ENCODE data around the gene IL18. TPM values are rescaled to one million over a fixed set of nuclear protein-coding genes. Genes with fewer than 3 reads are reported as not detected.

IL18 gene
- total RNA-seq, 2 donors from 2014 or later: 12.3 to 12.7 TPM

DNA sequence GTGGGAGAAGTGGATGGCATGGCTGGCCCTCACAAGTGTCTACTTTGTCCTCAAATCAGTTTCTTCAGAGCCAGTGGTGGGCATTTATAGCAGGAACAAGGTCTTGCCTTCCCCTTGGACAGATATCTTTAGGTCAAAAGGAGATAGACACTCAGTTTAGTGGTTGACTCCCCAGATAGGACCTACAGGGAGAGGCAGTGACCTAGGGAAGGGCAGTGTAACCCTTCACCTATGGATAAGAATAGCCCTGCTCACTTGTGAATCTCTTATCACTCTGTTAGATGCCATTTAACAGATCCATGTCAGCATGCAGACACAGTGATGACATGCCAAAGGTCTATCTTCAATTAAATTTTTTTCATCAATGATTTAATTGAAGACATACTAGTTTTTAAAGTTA is 22.4 kb upstream of the IL18 start:
- no peaks in the 10 kb centered on the region for H3K27me3 ChIP-seq (replicated peaks; ENCODE audit: insufficient read depth)
- TF ChIP-seq, protein P1, sequence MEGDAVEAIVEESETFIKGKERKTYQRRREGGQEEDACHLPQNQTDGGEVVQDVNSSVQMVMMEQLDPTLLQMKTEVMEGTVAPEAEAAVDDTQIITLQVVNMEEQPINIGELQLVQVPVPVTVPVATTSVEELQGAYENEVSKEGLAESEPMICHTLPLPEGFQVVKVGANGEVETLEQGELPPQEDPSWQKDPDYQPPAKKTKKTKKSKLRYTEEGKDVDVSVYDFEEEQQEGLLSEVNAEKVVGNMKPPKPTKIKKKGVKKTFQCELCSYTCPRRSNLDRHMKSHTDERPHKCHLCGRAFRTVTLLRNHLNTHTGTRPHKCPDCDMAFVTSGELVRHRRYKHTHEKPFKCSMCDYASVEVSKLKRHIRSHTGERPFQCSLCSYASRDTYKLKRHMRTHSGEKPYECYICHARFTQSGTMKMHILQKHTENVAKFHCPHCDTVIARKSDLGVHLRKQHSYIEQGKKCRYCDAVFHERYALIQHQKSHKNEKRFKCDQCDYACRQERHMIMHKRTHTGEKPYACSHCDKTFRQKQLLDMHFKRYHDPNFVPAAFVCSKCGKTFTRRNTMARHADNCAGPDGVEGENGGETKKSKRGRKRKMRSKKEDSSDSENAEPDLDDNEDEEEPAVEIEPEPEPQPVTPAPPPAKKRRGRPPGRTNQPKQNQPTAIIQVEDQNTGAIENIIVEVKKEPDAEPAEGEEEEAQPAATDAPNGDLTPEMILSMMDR (IDR thresholded peaks at IDR 0.05): no peak
- H3K4me1 ChIP-seq (ENCODE audit: control insufficient read depth in 1 of 2, low read depth in 2 of 2): no peaks in the 10 kb centered on the region
- no peaks in the 10 kb centered on the region for H3K9me3 ChIP-seq
- H3K36me3 ChIP-seq: no peaks in the 10 kb centered on the region
- DNase-seq (ENCODE audit: low spot score) (no peak), ATAC-seq (ENCODE audit: insufficient number of reproducible peaks, low FRiP score, low read depth) (no peak)
- no peak overlapping the region for H3K27ac ChIP-seq
- no peak overlapping the region for H3K4me3 ChIP-seq

DNA sequence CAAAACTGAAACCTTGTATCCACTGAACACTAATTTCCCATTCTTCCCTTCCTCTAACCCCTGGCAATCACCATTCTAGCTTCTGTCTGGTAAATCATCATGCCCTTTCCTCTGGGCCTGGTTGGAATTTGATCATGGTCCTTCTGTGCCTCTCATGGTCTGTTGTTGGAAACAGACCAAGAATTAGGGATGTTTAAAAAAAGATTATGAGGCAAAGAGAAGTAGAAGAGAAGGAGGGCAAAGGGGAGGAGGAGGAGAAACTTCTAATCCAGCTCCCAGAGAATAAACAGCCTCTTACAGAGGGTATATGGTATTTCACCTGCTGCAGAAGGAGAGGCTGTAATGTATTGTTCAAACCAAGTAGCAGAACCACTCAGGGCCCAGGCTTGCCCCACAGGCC is 22.0 kb upstream of the IL18 start:
- Histone ChIP-seq H3K4me3 (no peak overlapping the region), H3K9me3 (no peaks in the 10 kb centered on the region), H3K4me1 (ENCODE audit: control insufficient read depth in 1 of 2, low read depth in 2 of 2) (no peaks in the 10 kb centered on the region), H3K27me3 (replicated peaks; ENCODE audit: insufficient read depth) (no peaks in the 10 kb centered on the region), H3K27ac (no peak overlapping the region), H3K36me3 (no peaks in the 10 kb centered on the region)
- TF ChIP-seq, protein P1 (IDR thresholded peaks at IDR 0.05): no peak
- DNase-seq (ENCODE audit: low spot score) (no peak), ATAC-seq (ENCODE audit: insufficient number of reproducible peaks, low FRiP score, low read depth) (no peak)

DNA sequence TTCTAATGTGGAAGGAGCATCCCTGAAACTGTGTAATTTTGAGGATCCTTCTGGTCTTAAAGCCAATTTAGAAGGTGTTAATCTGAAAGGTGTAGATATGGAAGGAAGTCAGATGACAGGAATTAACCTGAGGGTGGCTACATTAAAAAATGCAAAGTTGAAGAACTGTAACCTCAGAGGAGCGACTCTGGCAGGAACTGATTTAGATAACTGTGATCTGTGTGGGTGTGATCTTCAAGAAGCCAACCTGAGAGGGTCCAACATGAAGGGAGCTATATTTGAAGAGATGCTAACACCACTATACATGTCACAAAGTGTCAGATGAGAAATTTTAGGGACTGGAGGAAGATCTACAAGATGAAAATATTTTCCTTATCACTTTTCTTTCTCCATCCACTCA is 19.0 kb upstream of the IL18 start:
- TF ChIP-seq, protein P1 (IDR thresholded peaks at IDR 0.05): no peak
- Histone ChIP-seq H3K4me1 (ENCODE audit: control insufficient read depth in 1 of 2, low read depth in 2 of 2) (no peaks in the 10 kb centered on the region), H3K36me3 (no peaks in the 10 kb centered on the region), H3K27ac (no peak overlapping the region), H3K9me3 (no peaks in the 10 kb centered on the region), H3K4me3 (no peak overlapping the region), H3K27me3 (replicated peaks; ENCODE audit: insufficient read depth) (no peaks in the 10 kb centered on the region)
- ATAC-seq (ENCODE audit: insufficient number of reproducible peaks, low FRiP score, low read depth) (no peak), DNase-seq (ENCODE audit: low spot score) (no peak)

DNA sequence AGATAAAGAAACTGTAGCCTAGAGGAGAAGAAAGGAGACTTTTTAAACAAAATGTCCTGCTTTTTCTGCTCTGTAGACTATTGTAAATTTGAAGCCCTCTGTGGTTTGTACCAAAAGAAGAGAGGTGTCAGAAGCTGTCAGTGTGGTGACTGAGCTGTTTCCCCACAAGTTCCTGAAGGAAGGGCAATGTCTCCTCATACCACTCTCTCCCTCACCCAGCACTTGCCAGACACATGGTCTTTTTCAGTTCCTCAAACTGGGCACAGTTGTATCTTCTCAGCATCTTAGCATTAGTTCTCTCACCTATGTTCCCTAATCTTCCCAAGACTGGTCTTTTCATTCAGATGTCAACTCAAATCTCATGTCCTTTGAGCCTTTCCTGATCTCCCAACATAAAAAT is 15.7 kb upstream of the IL18 start:
- H3K4me3 ChIP-seq: no peak overlapping the region
- DNase-seq (ENCODE audit: low spot score) (no peak), ATAC-seq (ENCODE audit: insufficient number of reproducible peaks, low FRiP score, low read depth) (no peak)
- no peaks in the 10 kb centered on the region for H3K36me3 ChIP-seq
- H3K27me3 ChIP-seq (replicated peaks; ENCODE audit: insufficient read depth): no peaks in the 10 kb centered on the region
- no peaks in the 10 kb centered on the region for H3K9me3 ChIP-seq
- no peak overlapping the region for H3K27ac ChIP-seq
- TF ChIP-seq, protein P1 (IDR thresholded peaks at IDR 0.05): no peak
- peaks cover 0 to 6% of the 10 kb centered on the region in 2 donors for H3K4me1 ChIP-seq (ENCODE audit: control insufficient read depth in 1 of 2, low read depth in 2 of 2)

DNA sequence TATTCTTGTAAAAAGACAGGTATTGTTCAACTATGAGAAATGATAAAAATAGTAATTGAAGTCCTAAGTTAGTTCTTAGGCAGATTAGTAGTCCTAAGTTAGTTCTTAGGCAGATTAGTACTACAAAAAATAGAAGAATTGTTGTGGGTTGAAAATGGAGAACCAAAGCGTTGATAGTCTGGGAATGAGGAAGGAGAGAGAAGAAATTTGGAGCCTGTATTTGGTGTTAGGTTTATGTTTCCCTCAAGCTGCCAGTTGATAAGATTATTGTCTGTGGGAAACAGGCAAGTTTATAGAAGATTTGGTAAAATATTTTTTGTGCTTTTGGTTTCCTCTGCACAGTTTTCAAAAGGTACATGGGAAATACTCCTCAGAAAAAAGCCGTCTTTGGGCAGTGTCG is 15.0 kb upstream of the IL18 start:
- H3K9me3 ChIP-seq: no peaks in the 10 kb centered on the region
- H3K27ac ChIP-seq: no peak overlapping the region
- H3K4me3 ChIP-seq: no peak overlapping the region
- no peaks in the 10 kb centered on the region for H3K36me3 ChIP-seq
- no peaks in the 10 kb centered on the region for H3K27me3 ChIP-seq (replicated peaks; ENCODE audit: insufficient read depth)
- ATAC-seq (ENCODE audit: insufficient number of reproducible peaks, low FRiP score, low read depth) (no peak), DNase-seq (ENCODE audit: low spot score) (no peak)
- peaks cover 0 to 7% of the 10 kb centered on the region in 2 donors for H3K4me1 ChIP-seq (ENCODE audit: control insufficient read depth in 1 of 2, low read depth in 2 of 2)
- TF ChIP-seq, protein P1 (IDR thresholded peaks at IDR 0.05): no peak

Measured in thoracic aorta (tissue), 2 donors.